Activated naive CD8-positive, alpha-beta T cell treated with anti-CD3 and anti-CD28 coated beads for 36 hours (primary cell): ENCODE data around the gene TMOD2. TPM values are rescaled to one million over a fixed set of nuclear protein-coding genes. Genes with fewer than 3 reads are reported as not detected.

Source experiments
- DNase-seq: peaks from one replicate; pipeline ENCODE4 v3.0.0; 2021
- H3K27ac Mint-ChIP-seq: one replicate; pipeline ENCODE4 v1.8.0; 2022; ENCODE audit warnings: mild to moderate bottlenecking, moderate library complexity, mixed read lengths
- H3K27me3 Mint-ChIP-seq: one replicate; pipeline ENCODE4 v1.8.0; 2022; ENCODE audit warnings: mild to moderate bottlenecking, mixed read lengths
- H3K36me3 Mint-ChIP-seq: one replicate; pipeline ENCODE4 v1.8.0; 2021; ENCODE audit warnings: mild to moderate bottlenecking, mixed read lengths
- H3K4me1 Mint-ChIP-seq: one replicate; pipeline ENCODE4 v1.8.0; 2021; ENCODE audit warnings: mixed read lengths
- H3K4me3 Mint-ChIP-seq: one replicate; pipeline ENCODE4 v1.8.0; 2022; ENCODE audit warnings: mild to moderate bottlenecking, moderate library complexity, mixed read lengths
- H3K9me3 Mint-ChIP-seq: one replicate; pipeline ENCODE4 v1.8.0; 2022; ENCODE audit warnings: mixed read lengths
- total RNA-seq, 2 experiments: library from RNA; stranded (reverse); gene quantifications; one replicate each; pipeline ENCODE4 v1.2.3, GENCODE V29; 2021

TMOD2 gene
- total RNA-seq, 2 experiments from 2014 or later: 4.2 to 4.8 TPM

- Mint-ChIP-seq H3K27me3 (no peaks in the 10 kb centered on the region), H3K4me3 (no peak overlapping the region), H3K9me3 (no peaks in the 10 kb centered on the region), H3K4me1 (peaks cover 46% of the 10 kb centered on the region), H3K27ac (peak overlapping the region; percentile 53), H3K36me3 (peaks cover 46% of the 10 kb centered on the region)
- peak; percentile 39 for DNase-seq
Measured at GRCh38 chr15:51864408-51865056, 113.1 kb downstream of the TMOD2 start.

- DNase-seq: no peak
- H3K9me3 Mint-ChIP-seq: no peaks in the 10 kb centered on the region
- peaks cover 42% of the 10 kb centered on the region for H3K4me1 Mint-ChIP-seq
- peaks cover 45% of the 10 kb centered on the region for H3K36me3 Mint-ChIP-seq
- H3K27me3 Mint-ChIP-seq: no peaks in the 10 kb centered on the region
- H3K4me3 Mint-ChIP-seq: no peak overlapping the region
- peak overlapping the region; percentile 53 for H3K27ac Mint-ChIP-seq
Measured at GRCh38 chr15:51865317-51865716, 113.9 kb downstream of the TMOD2 start.

Other genes starting within 250 kb of the TMOD2 start
- gene DMXL2, start 128.8 kb upstream of the TMOD2 start, total RNA-seq: 1 to 10 TPM; 5.7 to 7.2 TPM
- not detected for gene SCG3, start 70.1 kb upstream of the TMOD2 start, total RNA-seq
- gene LYSMD2, start 13.9 kb upstream of the TMOD2 start, total RNA-seq: 10 to 100 TPM; 23.5 to 24.2 TPM
- 10 to 100 TPM; 45.9 to 48.9 TPM for gene TMOD3, start 78.1 kb downstream of the TMOD2 start, total RNA-seq
- 10 to 100 TPM; 31.8 to 32.2 TPM for gene LEO1, start 220.2 kb downstream of the TMOD2 start, total RNA-seq